ENCODE measurements around the gene TNFRSF14.
A peak's percentile ranks its signal among the peaks of the same experiment; 100 is the strongest.
"Not testable (repeated sequence)": the region's sequence is repeated elsewhere in the genome, so short reads cannot be mapped to it uniquely, and the experiment has no call there.

The TNFRSF14 gene

DNA sequence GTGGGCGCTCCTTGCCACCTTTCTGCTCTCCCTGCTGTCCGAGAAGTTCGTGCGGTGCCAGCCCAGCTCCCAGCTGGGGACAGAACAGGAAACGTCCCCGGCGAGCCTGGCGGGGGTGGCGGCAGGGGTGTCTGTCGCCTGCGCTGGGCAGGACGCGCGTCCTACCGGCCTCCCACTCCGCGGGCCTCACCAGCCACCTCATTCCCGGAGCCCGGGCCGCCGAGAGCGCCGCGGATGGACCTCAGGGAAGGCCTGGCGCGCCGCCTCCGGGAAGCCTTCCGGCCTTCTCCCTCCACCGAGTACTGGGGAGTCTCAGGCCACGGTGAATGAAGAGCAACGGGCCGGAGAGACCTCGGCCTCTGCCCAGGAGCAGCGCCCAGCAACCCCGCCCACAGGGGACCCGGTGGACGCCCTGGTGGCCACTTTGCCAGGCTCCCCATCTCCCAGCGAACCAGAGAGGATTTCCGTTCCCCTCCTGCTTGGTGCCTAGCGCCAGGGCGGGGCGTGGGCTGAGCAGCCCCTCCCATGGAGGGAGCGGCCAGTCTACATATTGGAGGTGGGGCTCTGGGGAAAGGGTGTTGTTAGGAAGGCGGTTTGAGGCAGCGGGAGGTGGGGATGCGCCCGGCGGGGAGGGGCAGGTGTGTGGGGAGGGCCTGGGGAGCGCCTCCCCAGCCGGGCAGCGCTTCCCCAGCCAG, 9.5 kb upstream of the TNFRSF14 start:
- Histone ChIP-seq H3K4me1 (ENCODE audit: control insufficient read depth, insufficient read depth, low read length) (peaks cover 51% of the 10 kb centered on the region), H3K27ac (ENCODE audit: low read length) (peak overlapping the region; percentile 77), H3K9me3 (ENCODE audit: control insufficient read depth in 2 of 2, low read length in 2 of 2) (no peaks in the 10 kb centered on the region), H3K36me3 (ENCODE audit: control insufficient read depth in 2 of 2, insufficient read depth in 2 of 2, low read length in 2 of 2) (no peaks in the 10 kb centered on the region), H3K9ac (ENCODE audit: low read length in 2 of 2) (no peak overlapping the region), H3K4me3 (ENCODE audit: low read length in 2 of 2) (peak overlapping the region in 1 of 2 donors; percentile 67), H3K27me3 (ENCODE audit: control insufficient read depth in 1 of 2, insufficient read depth in 2 of 2, low read length in 2 of 2) (peaks cover 10 to 46% of the 10 kb centered on the region in 2 donors)

- Histone ChIP-seq H3K9ac (ENCODE audit: low read length in 2 of 2) (no peak overlapping the region), H3K4me1 (ENCODE audit: control insufficient read depth, insufficient read depth, low read length) (peaks cover 51% of the 10 kb centered on the region), H3K9me3 (ENCODE audit: control insufficient read depth in 2 of 2, low read length in 2 of 2) (no peaks in the 10 kb centered on the region)
Measured at GRCh38 chr1:2547210-2548067, 8.7 kb upstream of the TNFRSF14 start.

DNA sequence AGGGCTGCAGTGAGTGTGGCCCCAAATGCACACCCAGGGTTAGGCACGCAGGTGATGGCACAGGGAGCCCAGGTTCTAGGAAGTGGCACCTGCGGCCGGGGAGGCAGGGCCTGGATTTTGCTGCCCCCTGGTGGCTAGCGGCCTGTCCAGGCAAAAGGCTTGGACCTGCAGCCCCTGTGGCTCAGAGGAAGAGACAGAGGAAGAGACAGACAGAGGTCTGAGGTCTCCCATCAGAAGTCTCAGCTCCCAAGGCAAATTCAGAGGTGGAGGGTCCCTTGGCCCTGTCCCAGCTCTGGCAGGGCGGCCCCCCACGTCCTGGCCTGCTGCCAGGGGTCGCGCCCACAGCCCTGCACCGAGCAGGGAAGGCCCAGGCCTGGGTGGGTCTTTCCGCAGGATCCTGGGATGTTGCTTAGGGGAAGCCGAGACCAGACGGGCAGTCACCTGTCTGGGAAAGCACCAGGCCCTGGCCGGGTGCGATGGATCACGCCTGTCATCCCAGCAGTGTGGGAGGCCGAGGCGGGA, 8.0 kb upstream of the TNFRSF14 start:
- Histone ChIP-seq H3K4me1 (ENCODE audit: control insufficient read depth, insufficient read depth, low read length) (peaks cover 51% of the 10 kb centered on the region), H3K9ac (ENCODE audit: low read length in 2 of 2) (peak overlapping the region in 1 of 2 donors; percentile 55), H3K9me3 (ENCODE audit: control insufficient read depth in 2 of 2, low read length in 2 of 2) (no peaks in the 10 kb centered on the region), H3K4me3 (ENCODE audit: low read length in 2 of 2) (peak overlapping the region; percentile 1 to 67), H3K27me3 (ENCODE audit: control insufficient read depth in 1 of 2, insufficient read depth in 2 of 2, low read length in 2 of 2) (peaks cover 5 to 39% of the 10 kb centered on the region in 2 donors), H3K27ac (ENCODE audit: low read length) (peak overlapping the region; percentile 77), H3K36me3 (ENCODE audit: control insufficient read depth in 2 of 2, insufficient read depth in 2 of 2, low read length in 2 of 2) (no peaks in the 10 kb centered on the region)

More at GRCh38 chr1:2547210-2548067, 8.7 kb upstream of the TNFRSF14 start:
- Histone ChIP-seq H3K27me3 (ENCODE audit: control insufficient read depth in 1 of 2, insufficient read depth in 2 of 2, low read length in 2 of 2) (peaks cover 7 to 40% of the 10 kb centered on the region in 2 donors), H3K4me3 (ENCODE audit: low read length in 2 of 2) (peak overlapping the region in 1 of 2 donors; percentile 67), H3K27ac (ENCODE audit: low read length) (peak overlapping the region; percentile 77), H3K36me3 (ENCODE audit: control insufficient read depth in 2 of 2, insufficient read depth in 2 of 2, low read length in 2 of 2) (no peaks in the 10 kb centered on the region)

GRCh38 chr1:2549367-2550029, 6.7 kb upstream of the TNFRSF14 start:
- Histone ChIP-seq H3K27me3 (ENCODE audit: control insufficient read depth in 1 of 2, insufficient read depth in 2 of 2, low read length in 2 of 2) (peaks cover 3 to 28% of the 10 kb centered on the region in 2 donors), H3K9ac (ENCODE audit: low read length in 2 of 2) (peak overlapping the region in 1 of 2 donors; percentile 55), H3K4me1 (ENCODE audit: control insufficient read depth, insufficient read depth, low read length) (peaks cover 44% of the 10 kb centered on the region), H3K27ac (ENCODE audit: low read length) (peak overlapping the region; percentile 77)
- not testable (repeated sequence) for H3K36me3 ChIP-seq (ENCODE audit: control insufficient read depth in 2 of 2, insufficient read depth in 2 of 2, low read length in 2 of 2); H3K9me3 ChIP-seq (ENCODE audit: control insufficient read depth in 2 of 2, low read length in 2 of 2); H3K4me3 ChIP-seq (ENCODE audit: low read length in 2 of 2)

DNA sequence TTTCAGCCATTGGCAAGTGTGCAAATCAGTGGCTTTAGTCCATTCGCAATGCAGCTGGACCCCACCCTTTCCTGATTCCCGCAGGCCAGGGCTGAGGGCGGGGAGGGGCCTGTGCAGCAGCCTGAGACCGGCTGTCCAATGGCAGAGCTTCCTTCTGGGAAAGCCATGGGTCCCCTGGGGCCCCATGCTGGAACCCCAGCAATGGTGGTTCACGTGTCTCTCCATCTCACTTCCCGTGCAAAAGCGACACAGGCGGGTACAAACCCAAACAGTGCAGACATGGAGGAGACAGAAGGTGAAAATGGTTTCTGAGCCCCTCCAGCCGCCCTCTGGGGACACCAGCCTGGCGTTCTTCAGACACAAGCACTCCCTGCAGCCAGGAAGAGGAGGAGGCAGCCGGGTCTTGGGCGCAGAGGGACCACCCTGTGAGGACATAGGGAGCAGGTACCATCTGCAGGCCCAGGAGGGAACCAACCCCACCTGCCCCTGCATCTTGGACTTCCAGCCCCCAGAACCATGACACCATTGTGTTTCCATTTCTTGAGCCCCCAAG, 5.8 kb upstream of the TNFRSF14 start:
- not testable (repeated sequence) for H3K9me3 ChIP-seq (ENCODE audit: control insufficient read depth in 2 of 2, low read length in 2 of 2); H3K27ac ChIP-seq (ENCODE audit: low read length); H3K4me3 ChIP-seq (ENCODE audit: low read length in 2 of 2); H3K36me3 ChIP-seq (ENCODE audit: control insufficient read depth in 2 of 2, insufficient read depth in 2 of 2, low read length in 2 of 2); H3K9ac ChIP-seq (ENCODE audit: low read length in 2 of 2)
- Histone ChIP-seq H3K4me1 (ENCODE audit: control insufficient read depth, insufficient read depth, low read length) (peaks cover 44% of the 10 kb centered on the region), H3K27me3 (ENCODE audit: control insufficient read depth in 1 of 2, insufficient read depth in 2 of 2, low read length in 2 of 2) (peaks cover 3 to 25% of the 10 kb centered on the region in 2 donors)

- not testable (repeated sequence) for H3K36me3 ChIP-seq (ENCODE audit: control insufficient read depth in 2 of 2, insufficient read depth in 2 of 2, low read length in 2 of 2); H3K9ac ChIP-seq (ENCODE audit: low read length in 2 of 2); H3K27ac ChIP-seq (ENCODE audit: low read length); H3K4me3 ChIP-seq (ENCODE audit: low read length in 2 of 2); H3K9me3 ChIP-seq (ENCODE audit: control insufficient read depth in 2 of 2, low read length in 2 of 2)
- Histone ChIP-seq H3K4me1 (ENCODE audit: control insufficient read depth, insufficient read depth, low read length) (peaks cover 46% of the 10 kb centered on the region), H3K27me3 (ENCODE audit: control insufficient read depth in 1 of 2, insufficient read depth in 2 of 2, low read length in 2 of 2) (peaks cover 3 to 17% of the 10 kb centered on the region in 2 donors)
Measured at GRCh38 chr1:2551544-2551943, 4.6 kb upstream of the TNFRSF14 start.

- no peak overlapping the region for H3K4me3 ChIP-seq (ENCODE audit: low read length in 2 of 2)
- H3K4me1 ChIP-seq (ENCODE audit: control insufficient read depth, insufficient read depth, low read length), result peaks cover 46% of the 10 kb centered on the region
- H3K9ac ChIP-seq (ENCODE audit: low read length in 2 of 2), result no peak overlapping the region
- H3K27ac ChIP-seq (ENCODE audit: low read length), result no peak overlapping the region
- H3K36me3 ChIP-seq (ENCODE audit: control insufficient read depth in 2 of 2, insufficient read depth in 2 of 2, low read length in 2 of 2), result no peaks in the 10 kb centered on the region
- no peaks in the 10 kb centered on the region for H3K9me3 ChIP-seq (ENCODE audit: control insufficient read depth in 2 of 2, low read length in 2 of 2)
- peaks cover 1 to 11% of the 10 kb centered on the region in 2 donors for H3K27me3 ChIP-seq (ENCODE audit: control insufficient read depth in 1 of 2, insufficient read depth in 2 of 2, low read length in 2 of 2)
Measured at GRCh38 chr1:2552189-2552588, 4.0 kb upstream of the TNFRSF14 start.

GRCh38 chr1:2553076-2553475, 3.1 kb upstream of the TNFRSF14 start:
- not testable (repeated sequence) for H3K27me3 ChIP-seq (ENCODE audit: control insufficient read depth in 1 of 2, insufficient read depth in 2 of 2, low read length in 2 of 2); H3K27ac ChIP-seq (ENCODE audit: low read length); H3K36me3 ChIP-seq (ENCODE audit: control insufficient read depth in 2 of 2, insufficient read depth in 2 of 2, low read length in 2 of 2); H3K9ac ChIP-seq (ENCODE audit: low read length in 2 of 2); H3K9me3 ChIP-seq (ENCODE audit: control insufficient read depth in 2 of 2, low read length in 2 of 2); H3K4me3 ChIP-seq (ENCODE audit: low read length in 2 of 2)
- H3K4me1 ChIP-seq (ENCODE audit: control insufficient read depth, insufficient read depth, low read length), result peaks cover 46% of the 10 kb centered on the region

- no peaks in the 10 kb centered on the region for H3K36me3 ChIP-seq (ENCODE audit: control insufficient read depth in 2 of 2, insufficient read depth in 2 of 2, low read length in 2 of 2)
- no peak overlapping the region for H3K9ac ChIP-seq (ENCODE audit: low read length in 2 of 2)
- no peak overlapping the region for H3K27ac ChIP-seq (ENCODE audit: low read length)
- H3K9me3 ChIP-seq (ENCODE audit: control insufficient read depth in 2 of 2, low read length in 2 of 2), result no peaks in the 10 kb centered on the region
- H3K4me3 ChIP-seq (ENCODE audit: low read length in 2 of 2), result no peak overlapping the region
- H3K27me3 ChIP-seq (ENCODE audit: control insufficient read depth in 1 of 2, insufficient read depth in 2 of 2, low read length in 2 of 2), result no peaks in the 10 kb centered on the region
- H3K4me1 ChIP-seq (ENCODE audit: control insufficient read depth, insufficient read depth, low read length), result peaks cover 39% of the 10 kb centered on the region
Measured at GRCh38 chr1:2553871-2554620, 2.1 kb upstream of the TNFRSF14 start.
